ENCODE measurements around the gene SLC1A3.

DNA sequence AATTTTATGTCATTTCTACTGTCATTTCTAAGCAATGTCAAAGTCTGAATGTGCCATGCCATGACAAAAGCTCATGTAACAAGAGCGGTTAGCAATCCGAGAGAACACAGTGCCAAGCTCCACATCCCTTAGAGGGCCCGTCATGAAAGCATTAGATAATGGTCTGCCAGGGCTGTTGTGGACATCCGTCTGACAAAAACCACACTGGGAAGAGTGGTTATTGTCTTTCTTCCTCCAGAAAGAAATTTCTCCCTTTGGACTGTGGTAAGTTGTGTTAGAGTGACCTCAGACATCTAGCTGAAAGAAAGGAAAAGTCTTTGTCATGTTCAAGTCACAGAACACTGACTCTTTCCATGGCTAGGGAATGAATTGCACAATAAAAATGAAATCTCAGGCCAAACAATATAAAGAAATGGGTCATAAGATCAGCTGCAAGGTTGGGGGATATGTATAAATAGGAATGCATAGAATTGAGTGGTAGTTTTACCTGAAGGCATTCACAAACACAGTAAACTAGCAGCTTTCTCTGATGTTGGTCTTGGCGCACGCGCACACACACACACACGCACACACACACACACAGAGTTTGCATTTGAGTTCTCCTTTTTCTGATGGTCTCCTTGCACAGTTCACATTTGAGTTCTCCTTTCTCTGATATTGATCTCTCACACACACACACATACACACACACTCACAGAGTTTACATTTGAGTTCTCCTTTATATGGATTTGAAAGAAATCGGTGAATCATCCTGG is 5.3 kb downstream of the SLC1A3 start:
- TF ChIP-seq, protein P1, sequence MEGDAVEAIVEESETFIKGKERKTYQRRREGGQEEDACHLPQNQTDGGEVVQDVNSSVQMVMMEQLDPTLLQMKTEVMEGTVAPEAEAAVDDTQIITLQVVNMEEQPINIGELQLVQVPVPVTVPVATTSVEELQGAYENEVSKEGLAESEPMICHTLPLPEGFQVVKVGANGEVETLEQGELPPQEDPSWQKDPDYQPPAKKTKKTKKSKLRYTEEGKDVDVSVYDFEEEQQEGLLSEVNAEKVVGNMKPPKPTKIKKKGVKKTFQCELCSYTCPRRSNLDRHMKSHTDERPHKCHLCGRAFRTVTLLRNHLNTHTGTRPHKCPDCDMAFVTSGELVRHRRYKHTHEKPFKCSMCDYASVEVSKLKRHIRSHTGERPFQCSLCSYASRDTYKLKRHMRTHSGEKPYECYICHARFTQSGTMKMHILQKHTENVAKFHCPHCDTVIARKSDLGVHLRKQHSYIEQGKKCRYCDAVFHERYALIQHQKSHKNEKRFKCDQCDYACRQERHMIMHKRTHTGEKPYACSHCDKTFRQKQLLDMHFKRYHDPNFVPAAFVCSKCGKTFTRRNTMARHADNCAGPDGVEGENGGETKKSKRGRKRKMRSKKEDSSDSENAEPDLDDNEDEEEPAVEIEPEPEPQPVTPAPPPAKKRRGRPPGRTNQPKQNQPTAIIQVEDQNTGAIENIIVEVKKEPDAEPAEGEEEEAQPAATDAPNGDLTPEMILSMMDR (IDR thresholded peaks at IDR 0.05): no peak
- TF ChIP-seq EZH2 (IDR thresholded peaks at IDR 0.05) (no peak), EZH2phosphoT487 (IDR thresholded peaks at IDR 0.05) (no peak)
